ENCODE results near the gene DRD4. TPM values are rescaled to one million over a fixed set of nuclear protein-coding genes. Genes with fewer than 3 reads are reported as not detected.

The DRD4 gene
- total RNA-seq, 2 donors from 2014 or later: 0.27 TPM; not detected in 1

DNA sequence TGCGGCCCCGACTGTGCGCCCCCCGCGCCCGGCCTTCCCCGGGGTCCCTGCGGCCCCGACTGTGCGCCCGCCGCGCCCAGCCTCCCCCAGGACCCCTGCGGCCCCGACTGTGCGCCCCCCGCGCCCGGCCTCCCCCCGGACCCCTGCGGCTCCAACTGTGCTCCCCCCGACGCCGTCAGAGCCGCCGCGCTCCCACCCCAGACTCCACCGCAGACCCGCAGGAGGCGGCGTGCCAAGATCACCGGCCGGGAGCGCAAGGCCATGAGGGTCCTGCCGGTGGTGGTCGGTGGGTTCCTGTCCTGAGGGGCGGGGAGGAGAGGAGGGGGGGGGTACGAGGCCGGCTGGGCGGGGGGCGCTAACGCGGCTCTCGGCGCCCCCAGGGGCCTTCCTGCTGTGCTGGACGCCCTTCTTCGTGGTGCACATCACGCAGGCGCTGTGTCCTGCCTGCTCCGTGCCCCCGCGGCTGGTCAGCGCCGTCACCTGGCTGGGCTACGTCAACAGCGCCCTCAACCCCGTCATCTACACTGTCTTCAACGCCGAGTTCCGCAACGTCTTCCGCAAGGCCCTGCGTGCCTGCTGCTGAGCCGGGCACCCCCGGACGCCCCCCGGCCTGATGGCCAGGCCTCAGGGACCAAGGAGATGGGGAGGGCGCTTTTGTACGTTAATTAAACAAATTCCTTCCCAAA, 3.1 kb downstream of the DRD4 start:
- no peaks in the 10 kb centered on the region for H3K27me3 ChIP-seq (replicated peaks; ENCODE audit: insufficient read depth)
- no peaks in the 10 kb centered on the region for H3K9me3 ChIP-seq
- TF ChIP-seq, protein P1, sequence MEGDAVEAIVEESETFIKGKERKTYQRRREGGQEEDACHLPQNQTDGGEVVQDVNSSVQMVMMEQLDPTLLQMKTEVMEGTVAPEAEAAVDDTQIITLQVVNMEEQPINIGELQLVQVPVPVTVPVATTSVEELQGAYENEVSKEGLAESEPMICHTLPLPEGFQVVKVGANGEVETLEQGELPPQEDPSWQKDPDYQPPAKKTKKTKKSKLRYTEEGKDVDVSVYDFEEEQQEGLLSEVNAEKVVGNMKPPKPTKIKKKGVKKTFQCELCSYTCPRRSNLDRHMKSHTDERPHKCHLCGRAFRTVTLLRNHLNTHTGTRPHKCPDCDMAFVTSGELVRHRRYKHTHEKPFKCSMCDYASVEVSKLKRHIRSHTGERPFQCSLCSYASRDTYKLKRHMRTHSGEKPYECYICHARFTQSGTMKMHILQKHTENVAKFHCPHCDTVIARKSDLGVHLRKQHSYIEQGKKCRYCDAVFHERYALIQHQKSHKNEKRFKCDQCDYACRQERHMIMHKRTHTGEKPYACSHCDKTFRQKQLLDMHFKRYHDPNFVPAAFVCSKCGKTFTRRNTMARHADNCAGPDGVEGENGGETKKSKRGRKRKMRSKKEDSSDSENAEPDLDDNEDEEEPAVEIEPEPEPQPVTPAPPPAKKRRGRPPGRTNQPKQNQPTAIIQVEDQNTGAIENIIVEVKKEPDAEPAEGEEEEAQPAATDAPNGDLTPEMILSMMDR (IDR thresholded peaks at IDR 0.05): no peak
- H3K4me3 ChIP-seq: no peak overlapping the region
- H3K36me3 ChIP-seq: peaks cover 26% of the 10 kb centered on the region
- H3K27ac ChIP-seq: no peak overlapping the region
- ATAC-seq (ENCODE audit: insufficient number of reproducible peaks, low FRiP score, low read depth): no peak
- DNase-seq (ENCODE audit: low spot score): no peak
- H3K4me1 ChIP-seq (ENCODE audit: control insufficient read depth in 1 of 2, low read depth in 2 of 2): peaks cover 4 to 15% of the 10 kb centered on the region in 2 donors

DNA sequence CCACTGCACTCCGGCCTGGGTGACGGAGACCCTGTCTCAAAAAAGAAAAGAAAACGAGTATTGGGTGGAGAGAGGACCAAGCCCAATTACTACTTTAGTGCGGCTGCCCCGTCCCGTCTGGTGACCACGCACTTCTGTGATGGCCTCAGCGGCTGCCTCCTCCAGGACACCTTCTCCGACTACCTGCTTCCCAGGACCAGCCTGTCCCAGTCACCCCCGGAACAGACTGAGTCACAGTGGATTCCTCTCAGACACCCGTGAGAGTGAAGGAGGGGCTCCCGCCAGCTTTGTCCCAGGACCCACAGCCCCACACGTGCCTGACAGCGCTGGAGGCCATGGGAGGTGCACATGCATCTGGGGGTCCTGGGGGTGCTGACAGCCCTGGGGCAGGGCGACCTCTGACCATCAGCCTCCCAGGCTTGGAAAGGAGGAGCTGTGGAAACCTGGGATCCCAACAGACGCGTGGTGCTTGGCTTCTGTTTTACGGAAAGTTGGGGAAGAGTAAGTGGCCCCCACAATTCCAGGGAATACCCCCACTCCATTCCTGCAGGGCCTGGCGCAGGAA, 4.8 kb downstream of the DRD4 start:
- peaks cover 26% of the 10 kb centered on the region for H3K36me3 ChIP-seq
- H3K4me1 ChIP-seq (ENCODE audit: control insufficient read depth in 1 of 2, low read depth in 2 of 2): peaks cover 2 to 12% of the 10 kb centered on the region in 2 donors
- no peak overlapping the region for H3K27ac ChIP-seq
- ATAC-seq (ENCODE audit: insufficient number of reproducible peaks, low FRiP score, low read depth): no peak
- no peaks in the 10 kb centered on the region for H3K27me3 ChIP-seq (replicated peaks; ENCODE audit: insufficient read depth)
- no peaks in the 10 kb centered on the region for H3K9me3 ChIP-seq
- H3K4me3 ChIP-seq: no peak overlapping the region
- no peak for DNase-seq (ENCODE audit: low spot score)
- TF ChIP-seq, protein P1 (IDR thresholded peaks at IDR 0.05): no peak

DNA sequence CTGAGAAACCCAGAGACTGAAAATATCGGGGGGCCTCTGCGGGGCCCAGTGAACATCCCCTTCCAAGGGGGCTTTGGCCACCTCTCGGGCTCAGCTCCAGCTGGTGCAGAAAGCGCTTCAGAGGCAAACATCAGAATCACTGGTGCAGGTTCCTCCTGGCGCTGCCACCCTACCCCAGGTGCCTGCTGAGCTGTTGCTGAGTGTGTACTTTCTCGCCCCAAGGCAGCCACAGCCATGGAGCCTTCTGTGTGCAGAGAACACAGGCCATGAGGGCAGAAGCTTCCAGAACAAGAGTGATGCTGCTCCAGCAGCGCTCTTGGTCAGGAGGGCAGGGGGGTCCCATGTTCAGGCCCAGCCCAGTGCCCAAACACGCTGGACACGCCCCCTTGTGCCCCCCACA, 6.3 kb downstream of the DRD4 start:
- peaks cover 26% of the 10 kb centered on the region for H3K36me3 ChIP-seq
- TF ChIP-seq, protein P1 (IDR thresholded peaks at IDR 0.05): no peak

DNA sequence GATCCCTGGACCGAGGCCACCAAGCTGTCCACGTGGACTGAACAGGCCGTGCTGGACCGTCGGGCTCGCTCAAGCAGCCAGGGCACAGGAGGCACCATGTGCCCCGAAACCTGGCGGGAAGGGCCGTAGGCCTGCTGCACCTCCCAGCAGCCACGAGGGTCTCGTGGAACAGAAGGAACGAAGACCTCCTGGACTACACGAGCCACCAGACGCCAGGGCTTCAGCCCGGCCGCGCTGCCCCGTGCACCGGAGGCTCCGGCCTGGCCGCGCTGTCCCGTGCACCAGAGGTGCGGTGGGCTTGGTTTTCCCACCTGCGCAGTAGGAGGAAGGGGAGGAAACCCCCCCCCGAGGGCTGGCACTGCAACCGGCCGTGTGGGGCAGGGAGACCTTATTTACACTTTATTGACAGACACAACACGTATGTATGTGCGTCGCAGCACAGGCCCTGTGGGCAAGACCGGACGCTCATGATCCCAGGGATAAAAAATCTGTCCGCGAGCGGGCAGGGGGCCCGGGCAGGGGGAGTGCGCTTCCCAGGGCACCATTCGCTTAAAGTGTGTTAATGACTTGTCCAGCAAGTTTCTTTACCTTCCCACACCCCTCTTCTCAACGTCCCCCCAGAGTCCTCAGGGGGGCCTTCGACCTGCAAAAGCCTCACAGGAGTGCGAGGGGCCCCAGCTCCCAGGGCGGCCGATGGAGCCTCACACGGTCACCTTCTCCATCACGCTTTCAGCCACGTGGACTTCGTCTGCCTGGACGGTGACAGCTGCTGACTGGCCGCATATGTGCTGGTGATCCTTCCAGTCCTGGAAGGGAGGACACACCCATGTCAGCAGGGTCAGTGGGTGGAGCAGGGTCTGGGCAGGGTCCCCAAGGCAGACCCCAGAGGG, 7.0 kb downstream of the DRD4 start:
- H3K36me3 ChIP-seq: peaks cover 26% of the 10 kb centered on the region
- ATAC-seq (ENCODE audit: insufficient number of reproducible peaks, low FRiP score, low read depth): no peak

More for the DNA sequence above, 6.3 kb downstream of the DRD4 start:
- H3K9me3 ChIP-seq: no peaks in the 10 kb centered on the region
- no peak for DNase-seq (ENCODE audit: low spot score)
- H3K4me3 ChIP-seq: no peak overlapping the region
- no peak overlapping the region for H3K27ac ChIP-seq
- ATAC-seq (ENCODE audit: insufficient number of reproducible peaks, low FRiP score, low read depth): no peak
- no peaks in the 10 kb centered on the region for H3K4me1 ChIP-seq (ENCODE audit: control insufficient read depth in 1 of 2, low read depth in 2 of 2)
- H3K27me3 ChIP-seq (replicated peaks; ENCODE audit: insufficient read depth): no peaks in the 10 kb centered on the region

More for the DNA sequence above, 7.0 kb downstream of the DRD4 start:
- H3K4me3 ChIP-seq: no peak overlapping the region
- H3K4me1 ChIP-seq (ENCODE audit: control insufficient read depth in 1 of 2, low read depth in 2 of 2): no peaks in the 10 kb centered on the region
- TF ChIP-seq, protein P1 (IDR thresholded peaks at IDR 0.05): no peak
- no peak for DNase-seq (ENCODE audit: low spot score)
- no peaks in the 10 kb centered on the region for H3K9me3 ChIP-seq
- no peak overlapping the region for H3K27ac ChIP-seq
- H3K27me3 ChIP-seq (replicated peaks; ENCODE audit: insufficient read depth): no peaks in the 10 kb centered on the region

Measured in thoracic aorta (tissue), 2 donors.